Mononuclear cell (primary cell): ENCODE measurements around the gene TMEM38A. TPM values are rescaled to one million over a fixed set of nuclear protein-coding genes. Genes with fewer than 3 reads are reported as not detected.

Experiments used
- H3K27me3 ChIP-seq: 2 replicates; pipeline ENCODE4 v1.6.0; 2011; ENCODE audit warnings: low read length, control low read depth; ENCODE audit not compliant: insufficient read depth
- H3K4me1 ChIP-seq: 2 replicates; pipeline ENCODE4 v1.5.1; 2011; ENCODE audit warnings: mild to moderate bottlenecking, low read length, control low read depth; ENCODE audit not compliant: insufficient read depth
- H3K4me3 ChIP-seq: 2 replicates; pipeline ENCODE4 v1.5.1; 2011; ENCODE audit warnings: mild to moderate bottlenecking, low read length, moderate library complexity
- H3K9me3 ChIP-seq: 2 replicates; pipeline ENCODE4 v1.5.1; 2011; ENCODE audit warnings: low read depth, mild to moderate bottlenecking, control low read depth, low read length
- total RNA-seq: library from RNA; depleted of rRNA; stranded (reverse); fragments of >200 nt; gene quantifications from one replicate; pipeline ENCODE4 v1.2.3, GENCODE V29; 2012

The TMEM38A gene
- total RNA-seq, 1 donor: 2.7 TPM

GRCh38 chr19:16737911-16738310 is 77.0 kb downstream of the TMEM38A start:
- no peaks in the 10 kb centered on the region for H3K9me3 ChIP-seq
- no peaks in the 10 kb centered on the region for H3K4me1 ChIP-seq
- H3K4me3 ChIP-seq: no peak overlapping the region
- no peaks in the 10 kb centered on the region for H3K27me3 ChIP-seq

- Histone ChIP-seq H3K4me1 (no peaks in the 10 kb centered on the region), H3K27me3 (no peaks in the 10 kb centered on the region), H3K4me3 (no peak overlapping the region), H3K9me3 (no peaks in the 10 kb centered on the region)
Measured at GRCh38 chr19:16739546-16739945, 78.6 kb downstream of the TMEM38A start.

Other genes with a start within 250 kb of the TMEM38A start
- gene EPS15L1, start 189.2 kb upstream of the TMEM38A start, total RNA-seq: 17.5 TPM
- gene CALR3, start 165.0 kb upstream of the TMEM38A start, total RNA-seq: not detected
- 0.10 TPM for gene C19orf44, start 164.7 kb upstream of the TMEM38A start, total RNA-seq
- gene CHERP, start 118.7 kb upstream of the TMEM38A start, total RNA-seq: 7.2 TPM
- gene SLC35E1, start 88.7 kb upstream of the TMEM38A start, total RNA-seq: 38.5 TPM
- 21.5 TPM for gene MED26, start 32.9 kb upstream of the TMEM38A start, total RNA-seq
- gene SMIM7, start 995 bp upstream of the TMEM38A start, total RNA-seq: 32.6 TPM
- gene NWD1, start 58.7 kb downstream of the TMEM38A start, total RNA-seq: not detected
- gene SIN3B, start 168.3 kb downstream of the TMEM38A start, total RNA-seq: 27.4 TPM
- gene F2RL3, start 227.9 kb downstream of the TMEM38A start, total RNA-seq: 1.7 TPM